Measurements from ENCODE around the gene PIGN. TPM values are rescaled to one million over a fixed set of nuclear protein-coding genes. Genes with fewer than 3 reads are reported as not detected.

PIGN gene
- total and polyA plus RNA-seq, 8 donors: 2.0 to 113 (median 23.8) TPM

DNA sequence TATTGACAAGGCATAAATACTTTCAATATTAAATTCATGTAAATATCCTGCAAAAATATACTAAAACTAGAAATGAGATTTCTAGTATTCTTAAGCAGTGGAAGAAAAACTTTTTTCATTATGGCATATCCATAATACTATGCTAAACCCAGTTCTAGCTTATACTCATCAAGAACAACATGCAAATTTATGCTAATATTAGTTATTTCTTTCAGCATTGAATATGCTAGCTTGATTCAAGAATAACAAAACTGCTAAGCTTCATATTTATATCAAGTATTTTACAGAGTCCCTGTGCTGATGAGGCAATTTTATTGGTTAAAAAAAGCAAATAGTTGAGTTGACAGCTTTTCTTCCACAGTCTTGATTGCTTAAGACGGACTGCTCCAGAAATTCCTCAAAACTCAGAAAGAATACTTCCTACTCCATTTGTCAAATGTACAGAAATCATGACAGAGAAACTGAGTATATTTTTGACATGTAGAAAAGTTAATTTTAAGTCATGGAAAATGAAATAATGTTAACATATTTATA, 105.0 kb downstream of the PIGN start:
- intact Hi-C loops (cut with DNase I; ENCODE audit: low total_unique reads): no loop called here
- TF ChIP-seq POLR2A (IDR thresholded peaks at IDR 0.05): no peak
- TF ChIP-seq EP300 (IDR thresholded peaks at IDR 0.05): no peak
- TF ChIP-seq POLR2AphosphoS5 (IDR thresholded peaks at IDR 0.05): no peak
- TF ChIP-seq, protein P1, sequence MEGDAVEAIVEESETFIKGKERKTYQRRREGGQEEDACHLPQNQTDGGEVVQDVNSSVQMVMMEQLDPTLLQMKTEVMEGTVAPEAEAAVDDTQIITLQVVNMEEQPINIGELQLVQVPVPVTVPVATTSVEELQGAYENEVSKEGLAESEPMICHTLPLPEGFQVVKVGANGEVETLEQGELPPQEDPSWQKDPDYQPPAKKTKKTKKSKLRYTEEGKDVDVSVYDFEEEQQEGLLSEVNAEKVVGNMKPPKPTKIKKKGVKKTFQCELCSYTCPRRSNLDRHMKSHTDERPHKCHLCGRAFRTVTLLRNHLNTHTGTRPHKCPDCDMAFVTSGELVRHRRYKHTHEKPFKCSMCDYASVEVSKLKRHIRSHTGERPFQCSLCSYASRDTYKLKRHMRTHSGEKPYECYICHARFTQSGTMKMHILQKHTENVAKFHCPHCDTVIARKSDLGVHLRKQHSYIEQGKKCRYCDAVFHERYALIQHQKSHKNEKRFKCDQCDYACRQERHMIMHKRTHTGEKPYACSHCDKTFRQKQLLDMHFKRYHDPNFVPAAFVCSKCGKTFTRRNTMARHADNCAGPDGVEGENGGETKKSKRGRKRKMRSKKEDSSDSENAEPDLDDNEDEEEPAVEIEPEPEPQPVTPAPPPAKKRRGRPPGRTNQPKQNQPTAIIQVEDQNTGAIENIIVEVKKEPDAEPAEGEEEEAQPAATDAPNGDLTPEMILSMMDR (IDR thresholded peaks at IDR 0.05): no peak
- no peaks in the 10 kb centered on the region for H3K9me3 ChIP-seq
- no peak overlapping the region for H3K27ac ChIP-seq
- no peak overlapping the region for H3K4me3 ChIP-seq
- no peaks in the 10 kb centered on the region for H3K4me1 ChIP-seq
- H3K27me3 ChIP-seq: no peaks in the 10 kb centered on the region
- WGBS, 5 donors: 89 to 100% (median 98%) methylated on average over 1 of the region's 1 CpG
- H3K36me3 ChIP-seq: peaks cover 0 to 27% (median 22%) of the 10 kb centered on the region in 4 donors
- no peak for DNase-seq

DNA sequence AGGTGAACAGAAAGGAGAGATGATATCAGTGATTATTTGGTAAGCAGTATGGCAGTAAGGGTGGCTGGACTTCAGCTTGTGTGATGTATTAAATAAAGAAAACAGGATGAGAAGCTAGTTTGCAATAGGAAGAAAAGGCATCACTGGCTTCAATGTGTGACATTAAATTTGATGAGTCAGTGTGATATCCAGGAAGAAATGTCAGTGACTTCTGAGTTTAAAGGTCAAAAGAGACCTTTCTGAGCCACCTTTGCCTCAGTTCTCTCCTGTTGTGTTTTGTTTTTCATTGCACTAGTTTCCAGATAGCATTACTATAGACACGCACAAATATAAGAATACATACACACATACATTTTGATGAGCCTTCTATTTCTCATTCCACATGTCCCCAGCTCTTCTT, 105.6 kb downstream of the PIGN start:
- WGBS, 5 donors: 94 to 100% (median 97%) methylated on average over 1 of the region's 1 CpG
- Histone ChIP-seq H3K36me3 (peaks cover 0 to 21% (median 16%) of the 10 kb centered on the region in 4 donors), H3K27ac (no peak overlapping the region), H3K27me3 (no peaks in the 10 kb centered on the region), H3K4me3 (no peak overlapping the region), H3K9me3 (no peaks in the 10 kb centered on the region), H3K4me1 (no peaks in the 10 kb centered on the region)
- no peak for DNase-seq
- TF ChIP-seq, protein P1 (IDR thresholded peaks at IDR 0.05): no peak
- TF ChIP-seq EP300 (IDR thresholded peaks at IDR 0.05) (no peak), POLR2A (IDR thresholded peaks at IDR 0.05) (no peak)
- intact Hi-C loops (cut with DNase I; ENCODE audit: low total_unique reads): no loop called here

DNA sequence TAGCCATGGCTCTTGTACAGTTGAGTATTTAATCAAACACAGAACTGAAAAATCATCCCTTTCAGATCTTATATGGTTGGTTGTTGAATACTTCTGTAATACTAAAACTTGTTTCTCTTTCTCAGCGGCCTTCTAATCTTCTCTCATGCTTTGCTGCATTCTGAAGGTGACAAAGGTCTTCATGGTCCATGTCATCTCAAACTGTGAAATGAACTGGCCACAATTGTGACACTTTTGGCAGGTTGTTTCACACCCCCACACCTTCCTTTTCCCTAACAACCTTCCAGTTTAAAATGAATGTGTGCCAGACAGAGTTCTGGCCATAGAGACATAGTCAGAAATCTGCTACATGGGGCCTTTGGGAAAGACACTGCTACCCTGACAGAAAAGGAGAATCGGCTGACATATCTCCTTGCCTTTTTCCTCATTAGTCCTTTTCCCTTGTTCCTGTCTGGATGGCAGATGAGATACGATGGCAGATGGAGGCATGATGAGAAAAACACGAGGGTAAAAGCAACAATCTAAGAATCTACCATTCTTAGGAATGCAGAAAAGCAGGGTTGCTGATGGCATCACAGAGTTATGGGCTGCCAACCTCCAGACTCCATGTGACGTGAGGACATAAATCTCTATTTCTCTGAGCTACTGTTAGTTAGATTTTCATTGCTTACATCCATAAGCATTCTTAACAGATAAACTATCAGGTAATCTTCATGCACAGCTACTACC, 106.5 kb downstream of the PIGN start:
- TF ChIP-seq EP300 (IDR thresholded peaks at IDR 0.05): no peak
- TF ChIP-seq POLR2AphosphoS5 (IDR thresholded peaks at IDR 0.05): no peak
- TF ChIP-seq, protein P1 (IDR thresholded peaks at IDR 0.05): no peak
- no peak for TF ChIP-seq POLR2A (IDR thresholded peaks at IDR 0.05)
- Histone ChIP-seq H3K27me3 (no peaks in the 10 kb centered on the region), H3K9me3 (no peaks in the 10 kb centered on the region), H3K4me1 (no peaks in the 10 kb centered on the region), H3K27ac (no peak overlapping the region), H3K4me3 (no peak overlapping the region), H3K36me3 (peaks cover 0 to 14% (median 9%) of the 10 kb centered on the region in 4 donors)
- WGBS, 5 donors: 79 to 94% (median 88%) methylated on average over 5 of the region's 5 CpGs
- DNase-seq: no peak
- intact Hi-C loops (cut with DNase I; ENCODE audit: low total_unique reads): no loop called here

DNA sequence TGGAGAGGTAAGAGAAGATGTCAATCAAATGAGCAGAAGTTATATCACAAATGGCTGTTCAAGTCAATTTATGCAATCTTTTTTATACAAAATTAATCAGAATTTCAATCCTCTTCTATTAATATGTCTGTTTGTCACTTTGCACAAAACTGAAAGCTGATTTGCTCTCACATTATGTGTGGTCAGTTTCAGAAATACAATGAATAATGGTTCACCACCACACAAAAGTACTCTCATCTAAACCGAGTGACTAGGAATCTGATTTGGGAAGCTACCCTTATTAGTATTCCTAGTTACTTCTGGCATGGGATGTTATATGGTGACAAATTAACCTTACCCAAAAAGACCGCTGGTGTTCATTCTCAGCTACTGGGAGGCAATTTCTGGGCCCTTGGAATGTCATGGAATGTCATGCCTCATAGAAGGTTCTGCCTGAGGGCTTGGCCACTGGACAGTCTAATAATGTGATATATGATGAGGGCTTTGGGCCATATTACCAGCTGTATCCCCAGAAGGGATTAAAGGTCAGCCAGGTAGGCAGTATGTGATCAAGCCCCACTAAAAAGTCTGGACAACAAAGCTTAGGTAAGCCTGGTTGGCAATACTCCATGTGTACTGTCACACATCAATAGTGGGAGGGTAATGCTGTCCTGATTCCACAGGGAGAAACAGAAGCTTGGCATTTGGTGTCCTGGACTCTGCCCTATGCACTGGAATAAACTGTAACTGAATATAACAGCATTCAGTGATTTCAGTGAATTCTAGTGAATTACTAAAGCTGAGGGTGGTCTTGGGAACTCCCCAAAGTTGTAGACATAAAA, 113.2 kb downstream of the PIGN start:
- Histone ChIP-seq H3K9me3 (no peaks in the 10 kb centered on the region), H3K27me3 (no peaks in the 10 kb centered on the region), H3K4me1 (no peaks in the 10 kb centered on the region), H3K36me3 (peaks cover 0 to 21% (median 11%) of the 10 kb centered on the region in 4 donors), H3K27ac (no peak overlapping the region), H3K4me3 (no peak overlapping the region)
- intact Hi-C loops (cut with DNase I; ENCODE audit: low total_unique reads): no loop called here
- WGBS, 5 donors: 93 to 100% (median 98%) methylated on average over 2 of the region's 2 CpGs
- DNase-seq: no peak
- TF ChIP-seq EP300 (IDR thresholded peaks at IDR 0.05): no peak
- TF ChIP-seq POLR2AphosphoS5 (IDR thresholded peaks at IDR 0.05): no peak
- TF ChIP-seq POLR2A (IDR thresholded peaks at IDR 0.05): no peak
- TF ChIP-seq, protein P1 (IDR thresholded peaks at IDR 0.05): no peak
